ENCODE results near the gene SLC39A13.
A peak's percentile ranks its signal among the peaks of the same experiment; 100 is the strongest.

The SLC39A13 gene

DNA sequence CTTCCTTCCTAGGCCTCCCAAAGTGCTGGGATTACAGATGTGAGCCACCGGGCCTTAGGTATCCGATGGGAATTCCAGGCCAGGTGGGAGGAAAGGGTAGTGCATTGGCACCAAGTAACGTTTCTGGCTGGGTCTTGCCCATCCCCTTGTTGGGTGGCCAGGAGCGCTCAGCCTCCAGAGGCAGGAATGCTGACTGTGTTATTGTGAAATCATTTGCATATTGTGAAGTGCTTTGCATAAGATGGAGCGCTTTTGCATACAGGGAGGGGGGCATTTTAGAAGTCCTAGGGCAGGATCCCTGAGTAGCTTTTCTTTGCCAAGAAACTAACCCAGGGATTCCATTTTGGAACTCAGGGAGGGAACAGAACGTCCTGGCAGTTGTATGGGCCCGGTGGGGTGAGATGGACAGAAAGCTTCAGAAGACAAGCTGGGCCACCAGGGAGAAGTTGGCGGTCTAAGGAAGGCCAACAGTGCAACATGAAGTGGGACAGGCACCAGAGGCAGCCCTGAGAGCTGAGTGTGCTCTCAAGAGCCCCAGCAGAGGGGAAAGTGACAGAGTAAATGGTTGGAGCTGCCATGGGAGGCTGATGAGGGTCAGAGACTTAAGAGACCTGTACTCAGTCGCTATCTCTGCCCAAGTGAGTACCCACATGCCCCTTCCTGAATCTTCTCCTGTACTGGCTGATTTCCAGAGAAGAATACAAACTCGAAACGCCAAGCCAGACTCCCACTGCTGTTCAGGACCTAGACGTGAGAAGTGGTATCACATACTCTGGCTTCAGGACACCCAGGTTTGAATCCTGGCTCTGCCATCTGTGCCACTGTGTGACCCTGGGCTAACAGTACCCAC, 1.3 kb upstream of the SLC39A13 start:
- Histone ChIP-seq H3K18ac (ENCODE audit: low read length) (no peak overlapping the region), H4K12ac (ENCODE audit: low read depth, low read length) (peak overlapping the region; percentile 55), H3K36me3 (ENCODE audit: control insufficient read depth in 1 of 2, insufficient read depth in 2 of 2, low read length in 2 of 2) (peaks cover 10 to 15% of the 10 kb centered on the region in 2 experiments), H3K4me3 (ENCODE audit: low read depth, low read length) (no peak overlapping the region), H3K14ac (ENCODE audit: low read length) (peak overlapping the region; percentile 88), H3K27me3 (ENCODE audit: insufficient read depth, low read length) (no peaks in the 10 kb centered on the region), H2AK5ac (ENCODE audit: low read length) (peak overlapping the region; percentile 2), H4K91ac (ENCODE audit: low read depth, low read length) (peak overlapping the region; percentile 81), H3K4ac (ENCODE audit: low read depth, low read length) (no peak overlapping the region), H3K4me1 (ENCODE audit: control insufficient read depth in 1 of 2, insufficient read depth in 2 of 2, low read length in 2 of 2) (peaks cover 15 to 23% of the 10 kb centered on the region in 2 experiments), H2AFZ (ENCODE audit: insufficient read depth, low read length, poor library complexity) (peak overlapping the region; percentile 21), H3K23ac (ENCODE audit: low read length) (no peak overlapping the region), H2BK120ac (ENCODE audit: insufficient read depth, low read length, poor library complexity) (peak overlapping the region; percentile 67), H2BK5ac (ENCODE audit: low read depth, low read length, poor library complexity) (no peak overlapping the region), H2BK12ac (ENCODE audit: low read length) (no peak overlapping the region), H3K9ac (ENCODE audit: low read length) (peak overlapping the region; percentile 78), H3K79me2 (ENCODE audit: control insufficient read depth, insufficient read depth, low read length, poor library complexity) (peaks cover 8% of the 10 kb centered on the region), H3K4me2 (ENCODE audit: low read length) (peak overlapping the region; percentile 88), H3K9me3 (ENCODE audit: insufficient read depth, low read depth, low read length) (no peaks in the 10 kb centered on the region), H3K79me1 (ENCODE audit: low read length) (peaks cover 12% of the 10 kb centered on the region), H4K8ac (ENCODE audit: low read depth, low read length) (peak overlapping the region; percentile 96), H3K27ac (ENCODE audit: low read depth, low read length) (peak overlapping the region; percentile 92)
- DNase-seq, result peak in 1 of 2 donors; percentile 41
- WGBS (ENCODE audit: extremely low coverage, insufficient coverage, insufficient read length), result no CpG with 5 or more reads among the region's 12 CpGs

- H2BK120ac ChIP-seq (ENCODE audit: insufficient read depth, low read length, poor library complexity), result peak overlapping the region; percentile 9
- peak overlapping the region; percentile 90 for H3K18ac ChIP-seq (ENCODE audit: low read length)
- H4K12ac ChIP-seq (ENCODE audit: low read depth, low read length), result peak overlapping the region; percentile 55
- peaks cover 15 to 23% of the 10 kb centered on the region in 2 experiments for H3K4me1 ChIP-seq (ENCODE audit: control insufficient read depth in 1 of 2, insufficient read depth in 2 of 2, low read length in 2 of 2)
- H2AFZ ChIP-seq (ENCODE audit: insufficient read depth, low read length, poor library complexity), result peak overlapping the region; percentile 41
- no peak overlapping the region for H2BK5ac ChIP-seq (ENCODE audit: low read depth, low read length, poor library complexity)
- no peak overlapping the region for H2BK12ac ChIP-seq (ENCODE audit: low read length)
- H3K23ac ChIP-seq (ENCODE audit: low read length), result no peak overlapping the region
- DNase-seq, result peak; percentile 59 to 74
- no peaks in the 10 kb centered on the region for H3K27me3 ChIP-seq (ENCODE audit: insufficient read depth, low read length)
- H3K4me3 ChIP-seq (ENCODE audit: low read depth, low read length), result peak overlapping the region; percentile 88
- peak overlapping the region; percentile 37 for H3K27ac ChIP-seq (ENCODE audit: low read depth, low read length)
- peak overlapping the region; percentile 66 for H3K14ac ChIP-seq (ENCODE audit: low read length)
- H4K91ac ChIP-seq (ENCODE audit: low read depth, low read length), result peak overlapping the region; percentile 73
- no peaks in the 10 kb centered on the region for H3K9me3 ChIP-seq (ENCODE audit: insufficient read depth, low read depth, low read length)
- H3K4me2 ChIP-seq (ENCODE audit: low read length), result peak overlapping the region; percentile 71
- peaks cover 21 to 27% of the 10 kb centered on the region in 2 experiments for H3K36me3 ChIP-seq (ENCODE audit: control insufficient read depth in 1 of 2, insufficient read depth in 2 of 2, low read length in 2 of 2)
- H3K79me1 ChIP-seq (ENCODE audit: low read length), result peaks cover 12% of the 10 kb centered on the region
- H2AK5ac ChIP-seq (ENCODE audit: low read length), result peak overlapping the region; percentile 47
- H4K8ac ChIP-seq (ENCODE audit: low read depth, low read length), result peak overlapping the region; percentile 91
- H3K4ac ChIP-seq (ENCODE audit: low read depth, low read length), result peak overlapping the region; percentile 59
- peak overlapping the region; percentile 53 for H3K9ac ChIP-seq (ENCODE audit: low read length)
- H3K79me2 ChIP-seq (ENCODE audit: control insufficient read depth, insufficient read depth, low read length, poor library complexity), result peaks cover 8% of the 10 kb centered on the region
- WGBS (ENCODE audit: extremely low coverage, insufficient coverage, insufficient read length), result no CpG with 5 or more reads among the region's 50 CpGs
Measured at GRCh38 chr11:47408598-47409439, 429 bp downstream of the SLC39A13 start.

DNA sequence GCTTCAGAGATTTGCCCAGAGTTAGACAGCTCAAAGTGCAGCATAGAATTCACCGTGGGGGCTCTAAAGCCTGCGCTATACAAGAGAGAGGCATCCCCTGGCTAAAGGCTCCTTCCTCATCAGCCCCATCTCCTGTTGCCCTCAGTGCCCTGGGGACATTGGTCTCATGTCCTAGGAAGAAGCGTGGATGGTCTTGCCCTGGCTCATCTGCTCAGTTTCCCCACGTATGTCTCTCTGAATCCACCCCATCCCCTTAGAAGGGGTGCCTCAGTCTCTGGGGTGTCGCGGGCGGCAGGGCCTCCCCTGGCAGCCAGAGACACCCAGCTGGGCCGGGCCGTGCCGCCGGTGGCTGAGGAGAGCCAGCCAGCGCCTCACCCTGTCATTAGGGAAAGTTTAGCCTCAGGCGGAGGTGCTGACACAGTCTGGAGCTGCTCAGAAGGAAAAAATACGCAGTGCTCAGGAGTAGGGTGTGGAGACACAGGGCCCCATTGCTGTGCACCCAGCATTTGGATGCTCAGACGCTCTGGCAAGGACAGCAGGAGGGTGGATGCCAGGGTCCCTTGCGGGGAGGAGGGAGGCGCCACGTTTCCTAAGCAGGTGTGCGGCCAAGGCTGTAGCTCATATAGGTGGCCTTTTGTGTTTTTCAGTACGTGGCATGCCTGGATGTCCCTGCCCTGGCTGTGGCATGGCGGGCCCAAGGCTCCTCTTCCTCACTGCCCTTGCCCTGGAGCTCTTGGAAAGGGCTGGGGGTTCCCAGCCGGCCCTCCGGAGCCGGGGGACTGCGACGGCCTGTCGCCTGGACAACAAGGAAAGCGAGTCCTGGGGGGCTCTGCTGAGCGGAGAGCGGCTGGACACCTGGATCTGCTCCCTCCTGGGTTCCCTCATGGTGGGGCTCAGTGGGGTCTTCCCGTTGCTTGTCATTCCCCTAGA, 1.3 kb downstream of the SLC39A13 start:
- Histone ChIP-seq H3K23ac (ENCODE audit: low read length) (no peak overlapping the region), H3K27ac (ENCODE audit: low read depth, low read length) (no peak overlapping the region), H3K79me2 (ENCODE audit: control insufficient read depth, insufficient read depth, low read length, poor library complexity) (peaks cover 8% of the 10 kb centered on the region), H3K79me1 (ENCODE audit: low read length) (peaks cover 12% of the 10 kb centered on the region), H3K9ac (ENCODE audit: low read length) (no peak overlapping the region), H3K4me3 (ENCODE audit: low read depth, low read length) (no peak overlapping the region), H2BK120ac (ENCODE audit: insufficient read depth, low read length, poor library complexity) (peak overlapping the region; percentile 18), H3K27me3 (ENCODE audit: insufficient read depth, low read length) (no peaks in the 10 kb centered on the region), H2AK5ac (ENCODE audit: low read length) (no peak overlapping the region), H2BK5ac (ENCODE audit: low read depth, low read length, poor library complexity) (no peak overlapping the region), H4K12ac (ENCODE audit: low read depth, low read length) (peak overlapping the region; percentile 24), H3K4me1 (ENCODE audit: control insufficient read depth in 1 of 2, insufficient read depth in 2 of 2, low read length in 2 of 2) (peaks cover 15 to 23% of the 10 kb centered on the region in 2 experiments), H3K4me2 (ENCODE audit: low read length) (peak overlapping the region; percentile 71), H3K9me3 (ENCODE audit: insufficient read depth, low read depth, low read length) (no peaks in the 10 kb centered on the region), H4K8ac (ENCODE audit: low read depth, low read length) (peak overlapping the region; percentile 22), H3K36me3 (ENCODE audit: control insufficient read depth in 1 of 2, insufficient read depth in 2 of 2, low read length in 2 of 2) (peaks cover 30 to 36% of the 10 kb centered on the region in 2 experiments), H2AFZ (ENCODE audit: insufficient read depth, low read length, poor library complexity) (peak overlapping the region; percentile 8), H3K18ac (ENCODE audit: low read length) (peak overlapping the region; percentile 38), H3K14ac (ENCODE audit: low read length) (peak overlapping the region; percentile 18), H3K4ac (ENCODE audit: low read depth, low read length) (no peak overlapping the region), H4K91ac (ENCODE audit: low read depth, low read length) (peak overlapping the region; percentile 34), H2BK12ac (ENCODE audit: low read length) (no peak overlapping the region)
- peak; percentile 64 to 76 for DNase-seq
- WGBS (ENCODE audit: extremely low coverage, insufficient coverage, insufficient read length), result no CpG with 5 or more reads among the region's 31 CpGs

Data from trophoblast cell (in vitro differentiated cells and primary cell).